HEK293 (cell line): ENCODE data around the gene TREX2.
"Not testable (repeated sequence)": the region's sequence is repeated elsewhere in the genome, so short reads cannot be mapped to it uniquely, and the experiment has no call there.

Source experiments
- CTCF ChIA-PET: fragments of 350-600 bp; formaldehyde crosslinking; extraction: SDS; loops from one replicate; lab custom pipeline; 2021; ENCODE audit warnings: antibody characterized with exemption; lab: Yijun Ruan, JAX
- POLR2A ChIA-PET: fragments of 300-600 bp; formaldehyde crosslinking; extraction: SDS; loops from one replicate; lab custom pipeline; 2020; ENCODE audit warnings: antibody characterized with exemption, inconsistent platforms; lab: Yijun Ruan, JAX
- H3K27ac ChIP-seq: fragments of 200-500 bp; sonication (Bioruptor generic); 2 replicates; pipeline ENCODE4 v1.5.1; 2014; ENCODE audit warnings: low read depth, low read length, control low read depth, inconsistent platforms; ENCODE audit errors: extremely low read depth
- H3K36me3 ChIP-seq, 2 experiments: fragments of 200-500 bp in 1 of 2; sonication (Bioruptor generic) in 1 of 2; 1 replicate in 1 of 2; 2 replicates in 1 of 2; pipeline ENCODE4 v1.5.1; 2014 to 2017; ENCODE audit warnings: inconsistent platforms in 2 of 2, low read length in 2 of 2; ENCODE audit not compliant: control insufficient read depth in 2 of 2, insufficient read depth in 1 of 2
- H3K4me1 ChIP-seq: fragments of 200-500 bp; sonication (Bioruptor generic); 2 replicates; pipeline ENCODE4 v1.5.1; 2014; ENCODE audit warnings: mild to moderate bottlenecking, low read length, inconsistent platforms; ENCODE audit not compliant: control insufficient read depth, insufficient read depth
- H3K4me3 ChIP-seq: 2 replicates; pipeline ENCODE4 v1.5.1; 2011; ENCODE audit warnings: low read depth, mild to moderate bottlenecking, control low read depth, low read length, moderate library complexity
- H3K9me3 ChIP-seq: fragments of 200-500 bp; sonication (Bioruptor generic); 2 replicates; pipeline ENCODE4 v1.5.1; 2014; ENCODE audit warnings: low read depth, low read length, inconsistent platforms; ENCODE audit not compliant: control insufficient read depth, insufficient read depth
- OVOL3 ChIP-seq: fragments of 450-650 bp; formaldehyde crosslinking; IDR thresholded peaks from 2 replicates; pipeline ENCODE4 v1.5.1; 2016; ENCODE audit warnings: missing biosample characterization, missing genetic modification characterization
- PBX3 ChIP-seq: sonication (generic); formaldehyde crosslinking; IDR thresholded peaks from 2 replicates; pipeline ENCODE4 v1.8.1; 2022; ENCODE audit warnings: mild to moderate bottlenecking, moderate library complexity, missing genetic modification reagents
- PRDM1 ChIP-seq: fragments of 450-650 bp; formaldehyde crosslinking; IDR thresholded peaks from 2 replicates; pipeline ENCODE4; 2016; ENCODE audit warnings: missing biosample characterization, missing genetic modification characterization
- PRDM6 ChIP-seq: fragments of 450-650 bp; formaldehyde crosslinking; IDR thresholded peaks from 2 replicates; pipeline ENCODE4 v1.5.1; 2017; ENCODE audit warnings: missing biosample characterization, missing genetic modification characterization
- TCF7L2 ChIP-seq: IDR thresholded peaks from 2 replicates; pipeline ENCODE4 v1.6.1; 2011; ENCODE audit warnings: low read depth, mild to moderate bottlenecking, inconsistent platforms, low read length, moderate library complexity, borderline replicate concordance
- ZBTB21 ChIP-seq: fragments of 450-650 bp; formaldehyde crosslinking; IDR thresholded peaks from 2 replicates; pipeline ENCODE4 v1.5.1; 2017; ENCODE audit warnings: missing biosample characterization, missing genetic modification characterization
- ZFP3 ChIP-seq: fragments of 450-650 bp; formaldehyde crosslinking; IDR thresholded peaks from 2 replicates; pipeline ENCODE4 v1.5.1; 2016; ENCODE audit warnings: low read depth, missing biosample characterization, missing genetic modification characterization
- ZFP37 ChIP-seq: fragments of 450-650 bp; formaldehyde crosslinking; IDR thresholded peaks from 2 replicates; pipeline ENCODE4 v1.5.1; 2016; ENCODE audit warnings: missing biosample characterization, missing genetic modification characterization
- ZFP41 ChIP-seq: fragments of 450-650 bp; formaldehyde crosslinking; IDR thresholded peaks from 2 replicates; pipeline ENCODE4 v1.5.1; 2016; ENCODE audit warnings: missing biosample characterization, missing genetic modification characterization, borderline replicate concordance
- ZNF138 ChIP-seq: fragments of 450-650 bp; formaldehyde crosslinking; IDR thresholded peaks from 2 replicates; pipeline ENCODE4 v1.5.1; 2016; ENCODE audit warnings: missing biosample characterization, missing genetic modification characterization, borderline replicate concordance
- ZNF175 ChIP-seq: fragments of 450-650 bp; formaldehyde crosslinking; IDR thresholded peaks from 2 replicates; pipeline ENCODE4 v1.5.1; 2016; ENCODE audit warnings: missing biosample characterization, missing genetic modification characterization
- ZNF248 ChIP-seq: fragments of 450-650 bp; formaldehyde crosslinking; IDR thresholded peaks from 2 replicates; pipeline ENCODE4 v1.5.1; 2017; ENCODE audit warnings: missing biosample characterization, missing genetic modification characterization
- ZNF26 ChIP-seq: fragments of 450-650 bp; formaldehyde crosslinking; IDR thresholded peaks from 2 replicates; pipeline ENCODE4 v1.5.1; 2016; ENCODE audit warnings: missing biosample characterization, missing genetic modification characterization
- ZNF280D ChIP-seq: fragments of 450-650 bp; formaldehyde crosslinking; IDR thresholded peaks from 2 replicates; pipeline ENCODE4 v1.5.1; 2016; ENCODE audit warnings: missing biosample characterization, missing genetic modification characterization
- ZNF423 ChIP-seq: fragments of 450-650 bp; formaldehyde crosslinking; IDR thresholded peaks from 2 replicates; pipeline ENCODE4 v1.5.1; 2016; ENCODE audit warnings: missing biosample characterization, missing genetic modification characterization
- ZNF426 ChIP-seq: fragments of 450-650 bp; formaldehyde crosslinking; IDR thresholded peaks from 2 replicates; pipeline ENCODE4 v1.5.1; 2017; ENCODE audit warnings: missing biosample characterization, missing genetic modification characterization, mild to moderate bottlenecking, inconsistent platforms, moderate library complexity
- ZNF510 ChIP-seq: fragments of 450-650 bp; formaldehyde crosslinking; IDR thresholded peaks from 2 replicates; pipeline ENCODE4 v1.5.1; 2018; ENCODE audit warnings: mild to moderate bottlenecking, missing genetic modification characterization, missing biosample characterization; ENCODE audit not compliant: insufficient replicate concordance
- ZNF529 ChIP-seq: fragments of 450-650 bp; formaldehyde crosslinking; IDR thresholded peaks from 2 replicates; pipeline ENCODE4 v1.5.1; 2017; ENCODE audit warnings: missing genetic modification characterization, missing biosample characterization; ENCODE audit not compliant: insufficient replicate concordance
- ZNF558 ChIP-seq: fragments of 450-650 bp; formaldehyde crosslinking; IDR thresholded peaks from 2 replicates; pipeline ENCODE4 v1.5.1; 2016; ENCODE audit warnings: missing biosample characterization, missing genetic modification characterization
- ZNF629 ChIP-seq: fragments of 450-650 bp; formaldehyde crosslinking; IDR thresholded peaks from 2 replicates; pipeline ENCODE4 v1.5.1; 2017; ENCODE audit warnings: missing biosample characterization, missing genetic modification characterization
- ZNF664 ChIP-seq: fragments of 450-650 bp; formaldehyde crosslinking; IDR thresholded peaks from 2 replicates; pipeline ENCODE4 v1.5.1; 2016; ENCODE audit warnings: missing biosample characterization, missing genetic modification characterization
- ZNF830 ChIP-seq: fragments of 450-650 bp; IDR thresholded peaks from 2 replicates; pipeline ENCODE4 v1.5.0; 2018; ENCODE audit warnings: missing biosample characterization, missing genetic modification characterization, low read depth, mild to moderate bottlenecking, moderate library complexity
- ZSCAN5A ChIP-seq: fragments of 450-650 bp; formaldehyde crosslinking; IDR thresholded peaks from 2 replicates; pipeline ENCODE4 v1.5.1; 2016; ENCODE audit warnings: missing biosample characterization, missing genetic modification characterization

Gene TREX2

GRCh38 chrX:153405426-153405825 lies 40.4 kb downstream of the TREX2 start:
- TF ChIP-seq ZNF558 (tag by site-specific recombination): no peak
- no peak for TF ChIP-seq ZFP3 (tag by site-specific recombination)
- TF ChIP-seq ZNF629 (tag by site-specific recombination): no peak
- TF ChIP-seq ZNF138 (tag by site-specific recombination): no peak
- TF ChIP-seq ZNF529 (tag by site-specific recombination): no peak
- TF ChIP-seq ZNF664 (tag by site-specific recombination): no peak
- TF ChIP-seq ZNF426 (tag by site-specific recombination): no peak
- no peak for TF ChIP-seq ZNF175
- no peak for TF ChIP-seq ZNF248 (tag by site-specific recombination)
- TF ChIP-seq ZNF830: no peak
- Histone ChIP-seq H3K27ac (no peak overlapping the region), H3K4me3 (no peak overlapping the region), H3K9me3 (no peaks in the 10 kb centered on the region), H3K36me3 (no peaks in the 10 kb centered on the region), H3K4me1 (no peaks in the 10 kb centered on the region)
- POLR2A ChIA-PET: no interaction called here
- CTCF ChIA-PET: interaction anchor here (1.3 to 1.6 kb wide), 2 partner anchors 33 to 56 kb away, joined by 6 to 7 read pairs; no protein-coding TSS in a partner anchor

GRCh38 chrX:153404333-153404732 lies 41.5 kb downstream of the TREX2 start:
- CTCF ChIA-PET: interaction anchor here (0.7 to 1.6 kb wide), 2 partner anchors 57 to 597 kb away, joined by 3 to 7 read pairs; no protein-coding TSS in a partner anchor
- POLR2A ChIA-PET: not testable (repeated sequence)

GRCh38 chrX:153401133-153401764 lies 44.6 kb downstream of the TREX2 start, which contains the start of gene PNMA6E:
PNMA6E (minus strand) TSS chrX:153401350; CDS start chrX:153398849, 2,501 bp downstream.
- no peaks in the 10 kb centered on the region for H3K4me1 ChIP-seq
- H3K9me3 ChIP-seq: no peaks in the 10 kb centered on the region
- no peak within 1 kb of the TSS for H3K4me3 ChIP-seq
- POLR2A ChIA-PET: no interaction called here
- no peaks in the 10 kb centered on the region for H3K36me3 ChIP-seq
- no peak within 1 kb of the TSS for H3K27ac ChIP-seq
- CTCF ChIA-PET: no interaction called here
- TF ChIP-seq TCF7L2 (no peak), ZSCAN5A (tag by site-specific recombination) (no peak), ZNF26 (tag by site-specific recombination) (no peak), ZNF280D (tag by site-specific recombination) (no peak), PBX3 (no peak), ZBTB21 (no peak), ZNF510 (tag by site-specific recombination) (no peak), ZNF423 (tag by site-specific recombination) (no peak), OVOL3 (tag by site-specific recombination) (no peak), ZFP37 (no peak), PRDM1 (tag by site-specific recombination) (no peak), PRDM6 (tag by site-specific recombination) (no peak), ZFP41 (tag by site-specific recombination) (no peak)

More at GRCh38 chrX:153404333-153404732, 41.5 kb downstream of the TREX2 start:
- not testable (repeated sequence) for H3K9me3 ChIP-seq, H3K4me1 ChIP-seq, H3K27ac ChIP-seq, H3K4me3 ChIP-seq, H3K36me3 ChIP-seq
